Transverse colon (tissue), 4 donors: ENCODE data around the gene PFKFB3.

Source experiments
- CTCF ChIP-seq, 5 experiments: fragments of 200-600 bp in 3 of 5; fragments of 450-650 bp in 2 of 5; sonication (generic) in 3 of 5; IDR thresholded peaks; 1 replicate in 2 of 5; 2 replicates in 3 of 5; pipeline ENCODE4 v1.5.1; 2016 to 2017; ENCODE audit warnings: antibody characterized with exemption in 5 of 5, inconsistent platforms in 3 of 5, mild to moderate bottlenecking in 2 of 5, moderate library complexity in 1 of 5
- EP300 ChIP-seq: sonication (generic); formaldehyde crosslinking; IDR thresholded peaks from one replicate; pipeline ENCODE4 v1.6.1; 2017; ENCODE audit warnings: antibody characterized with exemption, low read depth
- POLR2A ChIP-seq: fragments of 450-650 bp; IDR thresholded peaks from one replicate; pipeline ENCODE4 v1.6.1; 2016; ENCODE audit warnings: antibody characterized with exemption, mild to moderate bottlenecking, moderate library complexity
- POLR2AphosphoS5 ChIP-seq, 3 donors: sonication (generic); formaldehyde crosslinking; IDR thresholded peaks; one replicate each; pipeline ENCODE4 v1.6.1; 2016; ENCODE audit warnings: antibody characterized with exemption in 3 of 3

GRCh38 chr10:6219494-6219836 lies 16.7 kb downstream of the PFKFB3 start:
- TF ChIP-seq CTCF (IDR thresholded peaks at IDR 0.05) (no peak), POLR2A (no peak), POLR2AphosphoS5 (IDR thresholded peaks at IDR 0.05) (no peak), EP300 (no peak)
